Measurements from ENCODE around the gene CLCNKB. TPM values are rescaled to one million over a fixed set of nuclear protein-coding genes. Genes with fewer than 3 reads are reported as not detected.
"Not testable (repeated sequence)": the region's sequence is repeated elsewhere in the genome, so short reads cannot be mapped to it uniquely, and the experiment has no call there.

The CLCNKB gene
- total RNA-seq = not detected in 2 replicates
- polyA plus RNA-seq (2012) = 0.18 TPM

DNA sequence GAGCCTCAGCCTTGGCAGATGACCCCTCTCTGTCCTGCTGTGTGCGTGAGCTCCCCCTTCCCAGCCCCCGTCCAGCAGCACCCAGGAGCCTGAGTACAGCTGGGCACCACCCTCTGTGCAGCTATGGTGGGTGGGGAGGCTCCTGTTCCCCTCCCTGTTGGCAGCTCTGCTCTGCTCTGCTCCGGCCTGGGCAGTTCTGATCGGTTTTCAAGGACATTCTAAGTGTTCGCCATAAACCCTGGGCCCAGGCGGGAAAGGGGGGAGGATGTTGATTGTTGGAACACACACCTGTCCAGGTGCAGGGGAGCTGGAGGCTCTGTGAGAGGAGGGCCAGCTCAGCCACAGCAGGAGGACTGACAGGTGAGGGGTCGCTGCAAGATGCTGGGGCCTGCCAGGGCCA, at the start of gene CLCNKB:
Gene CLCNKB, plus strand, starts transcription at position 262 of the 400 bp plus-strand sequence. CDS start 711 bp downstream, outside the sequence.
- DNase-seq (ENCODE audit: low read depth) = no peak

DNA sequence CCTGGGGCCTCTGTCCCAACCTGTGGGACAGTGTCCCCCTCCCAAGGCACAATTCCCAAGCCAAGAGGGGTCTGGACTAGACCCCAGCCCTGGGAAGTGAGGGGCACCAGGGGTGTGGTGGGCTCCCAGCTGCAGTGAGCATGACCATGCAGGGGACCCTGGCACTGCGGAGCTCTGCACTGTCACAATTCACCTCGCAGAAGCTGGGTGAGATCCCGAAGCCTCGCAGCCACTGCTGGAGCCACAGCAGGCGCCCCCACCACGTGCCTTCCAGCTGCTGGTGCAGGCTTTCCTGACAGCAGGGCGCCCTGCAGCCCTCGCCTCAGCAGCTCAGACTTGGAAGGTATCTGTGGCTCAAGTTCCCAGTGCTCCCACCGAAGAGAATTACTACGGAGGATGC, 49.5 kb upstream of the CLCNKB start:
- DNase-seq (ENCODE audit: low read depth) = no peak

GRCh38 chr1:15994590-15995351, 48.8 kb upstream of the CLCNKB start:
- peak; percentile 60 for DNase-seq (ENCODE audit: low read depth)

- no peak for DNase-seq (ENCODE audit: low read depth)
These were observed 46.5 kb upstream of the CLCNKB start for GRCh38 chr1:15997076-15997585.

DNA sequence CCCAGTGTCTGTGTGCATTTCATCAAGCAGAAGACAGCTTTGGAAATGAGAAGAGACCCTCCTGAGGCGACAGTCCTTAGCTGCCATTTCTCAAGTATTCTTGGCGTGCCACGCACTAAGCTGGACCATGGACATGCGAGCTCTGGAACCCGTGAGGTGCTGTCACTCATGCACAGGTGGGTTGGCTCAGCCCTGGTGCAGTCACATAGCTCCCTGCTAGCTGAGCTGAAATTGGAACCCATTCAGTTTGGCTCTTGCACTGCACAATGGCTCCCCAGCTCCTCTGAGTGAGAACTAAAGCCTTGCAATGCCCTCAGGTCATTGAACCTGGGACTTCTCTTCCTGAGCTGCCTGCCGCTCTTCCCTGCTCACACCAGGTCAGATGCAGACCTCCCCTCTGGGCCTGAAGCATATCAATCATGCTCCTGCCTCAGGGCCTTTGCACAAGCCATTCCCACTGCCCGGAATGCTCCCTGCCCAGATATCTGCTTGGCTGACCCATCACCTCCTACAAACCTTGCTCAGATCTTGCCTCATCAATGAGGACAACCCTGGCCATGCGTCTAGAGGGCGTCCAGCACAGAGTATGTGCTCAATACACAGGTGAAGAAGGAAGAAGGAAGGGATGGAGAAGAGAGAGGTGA, 45.8 kb upstream of the CLCNKB start:
- no peak for DNase-seq (ENCODE audit: low read depth)

DNA sequence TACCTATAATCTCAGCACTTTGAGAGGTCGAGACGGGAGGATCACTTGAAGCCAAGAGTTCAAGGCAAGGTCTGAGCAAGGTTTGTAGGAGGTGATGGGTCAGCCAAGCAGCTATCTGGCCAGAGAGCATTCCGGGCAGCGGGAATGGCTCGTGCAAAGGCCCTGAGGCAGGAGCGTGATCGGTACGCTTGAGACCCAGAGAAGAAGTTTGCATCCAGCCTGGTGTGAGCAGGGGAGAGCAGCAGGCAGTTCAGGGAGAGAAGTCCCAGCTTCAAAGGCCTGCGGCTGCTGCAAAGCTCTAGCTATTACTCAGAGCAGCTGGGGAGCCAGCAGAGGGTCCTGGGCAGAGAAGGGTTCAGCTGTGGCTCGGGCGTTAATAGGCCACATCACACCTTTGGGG, 44.7 kb upstream of the CLCNKB start:
- DNase-seq (ENCODE audit: low read depth) = no peak

DNA sequence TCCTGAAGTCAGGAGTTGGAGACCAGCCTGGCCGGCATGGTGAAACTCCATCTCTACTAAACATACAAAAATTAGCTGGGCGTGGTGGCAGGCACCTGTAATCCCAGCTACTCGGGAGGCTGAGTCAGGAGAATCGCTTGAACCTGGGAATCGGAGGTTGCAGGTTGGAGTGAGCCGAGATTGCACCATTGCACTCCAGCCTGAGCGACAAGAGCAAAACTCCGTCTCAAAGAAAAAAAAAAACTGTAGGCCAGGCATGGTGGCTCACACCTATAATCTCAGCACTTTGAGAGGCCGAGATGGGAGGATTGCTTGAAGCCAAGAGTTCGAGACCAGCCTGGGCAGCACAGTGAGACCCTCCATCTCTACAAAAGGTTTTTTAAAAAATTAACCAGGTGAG, 42.3 kb upstream of the CLCNKB start:
- DNase-seq (ENCODE audit: low read depth) = not testable (repeated sequence)

DNA sequence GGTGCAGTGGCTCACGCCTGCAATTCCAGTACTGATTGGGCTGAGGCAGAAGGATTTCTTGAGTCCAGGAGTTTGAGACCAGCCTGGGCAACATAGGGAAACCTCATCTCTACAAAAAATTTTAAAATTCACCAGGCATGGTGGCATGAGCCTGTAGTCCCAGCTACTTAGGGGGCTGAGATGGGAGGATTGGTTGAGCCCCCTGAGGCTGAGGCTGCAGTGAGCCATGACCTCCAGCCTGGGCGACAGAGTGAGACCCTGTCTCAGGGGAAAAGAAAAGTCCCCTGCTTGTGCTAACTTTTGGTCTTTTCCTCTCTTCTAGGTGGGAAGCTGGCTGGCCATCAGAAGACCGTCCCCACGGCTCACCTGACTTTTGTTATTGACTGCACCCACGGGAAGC, 38.0 kb upstream of the CLCNKB start:
- no peak for DNase-seq (ENCODE audit: low read depth)

DNA sequence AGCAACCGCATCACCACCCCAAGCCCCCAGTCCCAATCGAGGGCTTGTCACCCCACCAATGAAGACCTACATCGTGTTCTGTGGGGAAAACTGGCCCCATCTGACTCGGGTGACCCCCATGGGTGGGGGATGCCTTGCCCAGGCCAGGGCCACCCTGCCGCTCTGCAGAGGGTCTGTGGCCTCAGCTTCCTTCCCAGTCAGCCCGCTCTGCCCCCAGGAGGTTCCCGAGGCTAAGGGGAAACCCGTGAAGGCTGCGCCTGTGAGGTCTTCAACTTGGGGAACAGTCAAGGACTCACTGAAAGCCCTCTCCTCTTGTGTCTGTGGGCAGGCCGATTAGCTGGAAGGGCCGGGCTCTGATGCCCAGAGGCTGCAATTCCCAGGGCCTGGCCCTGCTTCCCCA, 37.6 kb upstream of the CLCNKB start:
- DNase-seq (ENCODE audit: low read depth) = no peak

DNA sequence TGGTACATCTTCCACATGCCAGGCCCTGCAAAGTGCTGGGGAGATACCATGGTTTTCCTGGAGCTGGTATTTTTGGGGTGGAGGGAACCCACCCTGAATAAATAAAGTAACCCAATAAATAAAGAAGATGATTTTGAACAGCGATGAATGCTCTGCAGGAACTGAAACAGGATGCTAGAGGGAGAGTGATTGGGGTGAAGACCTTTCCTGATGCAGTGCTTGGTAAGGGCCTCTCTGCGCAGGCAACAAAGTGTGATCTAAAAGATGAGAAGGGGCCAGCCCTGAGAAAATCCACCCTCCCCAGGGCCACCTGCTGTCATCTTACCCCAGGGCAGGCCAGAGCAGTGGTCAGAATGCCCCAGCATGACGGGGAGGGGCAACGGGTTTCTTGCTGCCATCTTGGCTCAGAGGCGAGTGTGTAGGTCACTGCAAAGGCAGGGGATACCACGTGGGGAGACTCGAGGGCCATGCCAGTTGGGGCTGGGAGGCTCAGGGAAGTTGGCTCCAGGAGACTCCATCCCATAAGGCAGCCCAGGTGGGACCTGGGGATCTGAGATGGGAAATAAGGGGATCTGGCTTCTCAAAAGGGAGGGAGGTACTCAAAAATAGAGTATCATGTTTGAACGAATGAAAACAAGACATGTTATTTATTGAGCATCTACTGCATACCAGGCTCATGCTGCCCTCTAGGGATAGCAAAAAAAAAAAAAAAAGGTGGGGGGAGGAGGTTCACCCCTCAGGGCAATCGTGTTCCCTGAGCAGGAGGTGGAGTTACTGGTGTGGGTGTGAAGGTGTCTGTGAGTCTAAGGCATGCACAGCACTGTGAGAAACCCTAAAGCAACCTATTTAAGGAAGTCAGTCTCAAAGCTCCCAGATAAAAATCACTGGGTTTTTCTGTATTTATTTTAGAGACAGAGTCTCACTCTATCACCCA, 36.8 kb upstream of the CLCNKB start:
- DNase-seq (ENCODE audit: low read depth) = no peak

DNA sequence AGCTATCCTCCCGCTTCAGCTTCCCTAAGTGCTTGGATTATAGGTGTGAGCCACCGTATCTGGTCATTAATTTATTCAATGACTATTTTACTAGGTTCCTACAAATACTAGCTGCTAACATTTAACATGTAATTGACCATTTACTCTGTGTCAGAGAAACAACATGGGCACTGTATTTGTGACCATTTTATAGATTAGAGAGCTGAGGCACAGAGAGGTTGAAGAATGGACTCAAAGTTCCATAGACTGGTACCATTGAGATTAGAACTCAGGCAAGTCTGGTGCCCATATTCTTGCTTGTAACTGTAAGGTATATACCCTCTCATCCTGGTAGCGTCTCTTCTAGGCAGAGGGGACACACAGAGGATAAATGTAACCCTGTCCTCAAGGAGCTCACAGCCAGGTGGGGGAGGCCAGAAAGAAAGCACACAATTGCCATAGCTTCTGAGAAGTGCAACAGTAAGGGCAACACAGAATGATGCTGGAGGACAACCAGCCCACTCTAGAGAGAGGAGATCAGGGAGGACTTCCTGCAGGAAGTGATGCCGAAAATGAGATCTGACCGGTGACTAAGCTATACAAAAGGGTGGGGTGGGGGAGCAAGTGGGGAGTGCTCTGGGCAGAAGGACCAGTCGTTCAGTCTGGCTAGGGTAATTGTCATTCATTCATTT, 35.8 kb upstream of the CLCNKB start:
- DNase-seq (ENCODE audit: low read depth) = no peak

- peak; percentile 76 for DNase-seq (ENCODE audit: low read depth)
These were observed 34.5 kb upstream of the CLCNKB start for GRCh38 chr1:16009030-16009460.

DNA sequence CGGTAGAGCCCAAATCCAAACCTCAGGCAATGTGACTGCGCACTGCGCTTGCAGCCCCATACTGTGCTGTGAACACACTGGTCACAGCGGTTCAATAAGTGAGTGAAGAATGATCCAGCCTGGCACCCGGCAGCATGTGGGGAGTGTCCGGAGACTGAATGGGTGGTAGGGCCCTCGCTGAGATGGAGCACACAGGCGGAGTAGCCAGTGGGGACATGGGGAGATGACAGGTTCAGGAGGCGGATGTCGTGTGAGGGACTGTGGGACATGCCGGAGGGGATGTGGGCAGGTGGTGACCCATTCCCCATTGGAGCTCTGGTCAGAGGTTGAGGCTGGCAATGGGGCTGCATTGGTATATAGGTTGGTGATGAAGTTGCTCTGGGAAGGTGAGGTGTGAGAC, 33.9 kb upstream of the CLCNKB start:
- DNase-seq (ENCODE audit: low read depth) = no peak

GRCh38 chr1:16010837-16011236, 32.7 kb upstream of the CLCNKB start:
- DNase-seq (ENCODE audit: low read depth) = no peak

- DNase-seq (ENCODE audit: low read depth) = no peak
These were observed 31.5 kb upstream of the CLCNKB start for GRCh38 chr1:16011936-16012589.

DNA sequence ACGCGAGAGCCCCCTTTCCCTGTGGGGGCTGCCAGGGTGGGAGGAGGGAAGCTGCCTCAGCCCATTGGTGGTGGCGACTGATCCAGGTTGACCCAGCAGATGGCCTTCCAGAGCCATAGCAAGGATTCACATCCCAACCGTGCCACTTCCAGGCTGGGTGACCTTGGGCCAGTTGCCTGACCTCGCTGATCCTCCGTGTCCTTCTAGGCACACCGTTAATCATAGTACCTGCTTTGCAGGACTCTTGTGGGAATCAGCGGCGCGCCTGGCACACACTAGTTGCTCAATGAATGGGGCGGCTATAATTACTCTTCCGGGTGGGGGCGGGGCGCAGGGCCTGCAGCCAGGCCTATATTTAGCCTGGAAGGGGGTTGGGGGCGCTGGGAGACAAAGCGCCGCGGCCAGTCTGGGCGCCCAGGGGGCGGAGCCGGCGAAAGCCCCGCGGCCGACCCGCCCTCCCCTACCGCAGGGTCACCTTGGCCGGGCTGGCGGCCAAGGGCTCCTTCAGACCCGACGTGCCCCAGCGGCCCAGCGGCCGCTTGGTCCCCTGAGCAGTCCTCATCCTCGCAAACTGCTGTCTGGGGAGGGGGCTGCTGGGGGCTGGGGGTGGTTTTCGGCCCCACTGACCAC, 30.9 kb upstream of the CLCNKB start:
- DNase-seq (ENCODE audit: low read depth) = peak; percentile 92

DNA sequence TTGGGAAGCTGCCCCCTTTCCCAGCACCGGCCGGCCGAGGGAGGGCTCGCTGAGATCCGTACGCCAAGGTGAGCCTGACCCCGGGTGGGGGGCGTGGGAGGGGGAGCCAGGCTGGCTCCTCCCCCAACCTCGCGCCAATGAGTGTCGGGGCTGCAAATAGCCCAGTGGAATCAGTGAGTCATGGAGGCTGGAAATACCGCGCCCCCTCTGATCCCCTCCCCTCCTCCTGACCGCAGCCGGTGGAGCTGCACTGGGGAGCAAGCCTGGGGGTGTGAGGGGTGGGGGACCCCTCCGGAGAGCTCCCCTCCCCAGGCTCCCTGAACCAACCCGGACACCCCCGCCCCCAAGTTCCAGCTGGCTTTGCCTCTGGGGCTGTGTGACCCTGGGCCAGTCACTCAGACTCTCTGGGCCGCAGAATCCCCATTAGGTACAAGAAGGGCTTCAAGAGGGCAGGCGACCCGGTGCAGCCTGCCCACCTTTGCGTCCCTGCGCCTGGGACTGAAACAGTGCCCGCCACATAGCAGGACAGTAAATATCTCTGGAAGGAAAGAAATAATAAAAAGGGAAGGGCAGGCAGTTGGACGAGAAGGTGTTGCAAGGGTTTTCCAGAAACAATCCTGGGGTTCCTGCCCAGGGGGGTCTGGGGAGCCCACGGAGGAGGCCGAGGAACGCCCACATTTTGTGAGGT, 30.2 kb upstream of the CLCNKB start:
- DNase-seq (ENCODE audit: low read depth) = peak; percentile 87

- no peak for DNase-seq (ENCODE audit: low read depth)
These were observed 29.7 kb upstream of the CLCNKB start for GRCh38 chr1:16013908-16014258.

Measured in myocyte (in vitro differentiated cells).